Measurements from ENCODE around the gene ADAM10. TPM values are rescaled to one million over a fixed set of nuclear protein-coding genes. Genes with fewer than 3 reads are reported as not detected.

ADAM10 gene
- total RNA-seq, 1 donor from 2014 or later: 87.7 TPM

- peaks cover 4% of the 10 kb centered on the region for H3K9me3 Mint-ChIP-seq
- H3K4me3 Mint-ChIP-seq: no peak overlapping the region
- H3K4me1 Mint-ChIP-seq: peaks cover 50% of the 10 kb centered on the region
- no peak for ATAC-seq (ENCODE audit: low read depth)
- CTCF ChIA-PET: no interaction called here
- POLR2A ChIA-PET: interaction anchor here (0.6 kb wide), 2 partner anchors 93 to 731 kb away, joined by 4 to 7 read pairs; no protein-coding TSS in a partner anchor
- H3K36me3 Mint-ChIP-seq (ENCODE audit: low read depth): peaks cover 35% of the 10 kb centered on the region
- intact Hi-C loops (cut with micrococcal nuclease): no loop called here
- no peak for DNase-seq
- no peaks in the 10 kb centered on the region for H3K27me3 Mint-ChIP-seq
- H3K27ac Mint-ChIP-seq: peak overlapping the region; percentile 46
- TF ChIP-seq CTCF (IDR thresholded peaks at IDR 0.05): no peak
Measured at GRCh38 chr15:58707397-58707796, 42.1 kb downstream of the ADAM10 start.

- peaks cover 9% of the 10 kb centered on the region for H3K9me3 Mint-ChIP-seq
- POLR2A ChIA-PET: no interaction called here
- no peak for TF ChIP-seq CTCF (IDR thresholded peaks at IDR 0.05)
- no peak overlapping the region for H3K4me3 Mint-ChIP-seq
- H3K4me1 Mint-ChIP-seq: peaks cover 61% of the 10 kb centered on the region
- peaks cover 54% of the 10 kb centered on the region for H3K36me3 Mint-ChIP-seq (ENCODE audit: low read depth)
- intact Hi-C loops (cut with micrococcal nuclease): no loop called here
- H3K27me3 Mint-ChIP-seq: no peaks in the 10 kb centered on the region
- no peak for DNase-seq
- no peak overlapping the region for H3K27ac Mint-ChIP-seq
- no peak for ATAC-seq (ENCODE audit: low read depth)
- CTCF ChIA-PET: no interaction called here
Measured at GRCh38 chr15:58705105-58705504, 44.4 kb downstream of the ADAM10 start.

GRCh38 chr15:58704155-58704865, 45.2 kb downstream of the ADAM10 start:
- H3K4me3 Mint-ChIP-seq: no peak overlapping the region
- POLR2A ChIA-PET: no interaction called here

GRCh38 chr15:58703610-58704009, 45.9 kb downstream of the ADAM10 start:
- peak overlapping the region; percentile 22 for H3K27ac Mint-ChIP-seq
- ChIA-PET POLR2A (no interaction called here), CTCF (no interaction called here)
- intact Hi-C loops (cut with micrococcal nuclease): no loop called here
- no peaks in the 10 kb centered on the region for H3K27me3 Mint-ChIP-seq
- H3K4me1 Mint-ChIP-seq: peaks cover 65% of the 10 kb centered on the region
- DNase-seq (no peak), ATAC-seq (ENCODE audit: low read depth) (no peak)
- peaks cover 19% of the 10 kb centered on the region for H3K9me3 Mint-ChIP-seq
- H3K36me3 Mint-ChIP-seq (ENCODE audit: low read depth): peaks cover 62% of the 10 kb centered on the region
- no peak for TF ChIP-seq CTCF (IDR thresholded peaks at IDR 0.05)
- no peak overlapping the region for H3K4me3 Mint-ChIP-seq

More at GRCh38 chr15:58704155-58704865, 45.2 kb downstream of the ADAM10 start:
- Mint-ChIP-seq H3K36me3 (ENCODE audit: low read depth) (peaks cover 57% of the 10 kb centered on the region), H3K9me3 (peaks cover 13% of the 10 kb centered on the region), H3K27me3 (no peaks in the 10 kb centered on the region), H3K27ac (no peak overlapping the region), H3K4me1 (peaks cover 63% of the 10 kb centered on the region)
- DNase-seq (no peak), ATAC-seq (ENCODE audit: low read depth) (no peak)
- CTCF ChIA-PET: no interaction called here
- intact Hi-C loops (cut with micrococcal nuclease): no loop called here
- TF ChIP-seq CTCF (IDR thresholded peaks at IDR 0.05): no peak

- ATAC-seq (ENCODE audit: low read depth) (no peak), DNase-seq (no peak)
- H3K9me3 Mint-ChIP-seq: peaks cover 19% of the 10 kb centered on the region
- H3K4me1 Mint-ChIP-seq: peaks cover 64% of the 10 kb centered on the region
- CTCF ChIA-PET: no interaction called here
- peaks cover 59% of the 10 kb centered on the region for H3K36me3 Mint-ChIP-seq (ENCODE audit: low read depth)
- no peak for TF ChIP-seq CTCF (IDR thresholded peaks at IDR 0.05)
- intact Hi-C loops (cut with micrococcal nuclease): no loop called here
- POLR2A ChIA-PET: no interaction called here
- H3K4me3 Mint-ChIP-seq: no peak overlapping the region
- H3K27me3 Mint-ChIP-seq: no peaks in the 10 kb centered on the region
- H3K27ac Mint-ChIP-seq: no peak overlapping the region
Measured at GRCh38 chr15:58702233-58702632, 47.3 kb downstream of the ADAM10 start.
